NCI-H1092 (cell line): Measurements from ENCODE around the gene MPPED1.

Experiments used
- DNase-seq: peaks from one replicate; lab custom pipeline; 2025; lab: John Stamatoyannopoulos, UW

The MPPED1 gene

DNA sequence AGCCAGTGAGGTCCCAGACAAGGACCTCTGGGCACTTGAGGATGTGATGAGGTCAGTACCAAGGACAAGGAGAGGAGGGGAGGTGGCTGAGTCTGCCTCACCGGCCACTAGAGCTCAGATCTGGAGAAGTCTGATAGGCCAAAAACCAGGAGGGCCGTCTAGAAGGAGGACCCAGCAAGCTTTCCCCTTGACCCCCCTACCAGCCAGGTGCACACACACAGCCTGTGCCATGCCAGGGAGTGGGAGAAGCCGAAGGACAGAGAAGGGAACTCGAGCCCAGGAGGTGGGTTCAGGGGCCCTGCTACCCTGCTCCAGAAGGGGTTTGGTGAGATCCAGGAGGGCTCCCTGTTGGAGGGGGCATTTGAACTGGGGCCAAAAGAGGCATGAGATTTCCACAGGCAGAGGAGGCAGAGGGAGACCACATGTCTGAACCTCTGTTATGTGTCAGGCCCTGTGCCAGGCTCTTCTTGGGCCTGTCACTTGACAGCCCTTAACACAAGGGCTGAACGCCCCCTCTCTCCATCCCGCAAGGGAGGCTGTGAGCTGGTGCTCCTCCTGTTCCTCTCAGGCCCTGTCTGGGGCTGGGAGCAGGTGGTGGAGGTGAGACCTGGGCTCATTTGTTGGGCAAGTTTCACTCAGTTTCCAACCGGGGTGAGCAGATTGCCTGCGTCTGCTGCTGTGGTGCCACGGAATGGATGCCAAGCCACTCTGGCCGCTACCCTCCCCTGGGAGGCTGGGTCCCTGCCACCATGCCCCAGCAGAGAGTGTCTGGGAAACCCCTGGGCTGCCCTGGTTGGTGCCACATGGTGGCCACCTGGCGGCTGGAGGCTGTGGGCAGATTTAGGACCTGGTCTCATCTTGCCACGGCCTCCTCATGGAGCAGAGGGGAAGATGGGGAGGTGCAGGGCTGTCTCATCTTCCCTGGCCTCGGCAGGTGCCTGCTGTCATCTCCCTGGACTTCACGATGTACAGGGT, 65.2 kb downstream of the MPPED1 start:
- no peak for DNase-seq

DNA sequence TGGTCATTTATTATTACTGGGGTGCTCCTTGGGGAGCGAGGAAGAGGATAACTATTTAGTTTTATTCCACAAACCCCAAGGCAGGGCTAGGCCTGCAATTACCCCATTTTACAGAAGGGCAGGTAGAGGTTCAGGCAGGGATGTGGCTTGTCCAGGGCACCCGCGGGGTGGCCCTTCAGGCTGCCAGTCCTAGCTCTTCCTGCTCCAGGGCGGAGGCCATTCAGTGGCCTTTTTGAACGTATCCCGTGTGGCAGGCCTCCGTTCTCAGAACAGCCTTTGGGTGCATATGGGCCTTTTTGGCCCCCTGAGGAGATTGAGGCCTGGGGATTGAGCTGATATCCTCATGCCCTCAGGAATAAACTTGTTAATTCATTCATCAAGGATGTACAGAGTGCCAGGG, 66.2 kb downstream of the MPPED1 start:
- no peak for DNase-seq

DNA sequence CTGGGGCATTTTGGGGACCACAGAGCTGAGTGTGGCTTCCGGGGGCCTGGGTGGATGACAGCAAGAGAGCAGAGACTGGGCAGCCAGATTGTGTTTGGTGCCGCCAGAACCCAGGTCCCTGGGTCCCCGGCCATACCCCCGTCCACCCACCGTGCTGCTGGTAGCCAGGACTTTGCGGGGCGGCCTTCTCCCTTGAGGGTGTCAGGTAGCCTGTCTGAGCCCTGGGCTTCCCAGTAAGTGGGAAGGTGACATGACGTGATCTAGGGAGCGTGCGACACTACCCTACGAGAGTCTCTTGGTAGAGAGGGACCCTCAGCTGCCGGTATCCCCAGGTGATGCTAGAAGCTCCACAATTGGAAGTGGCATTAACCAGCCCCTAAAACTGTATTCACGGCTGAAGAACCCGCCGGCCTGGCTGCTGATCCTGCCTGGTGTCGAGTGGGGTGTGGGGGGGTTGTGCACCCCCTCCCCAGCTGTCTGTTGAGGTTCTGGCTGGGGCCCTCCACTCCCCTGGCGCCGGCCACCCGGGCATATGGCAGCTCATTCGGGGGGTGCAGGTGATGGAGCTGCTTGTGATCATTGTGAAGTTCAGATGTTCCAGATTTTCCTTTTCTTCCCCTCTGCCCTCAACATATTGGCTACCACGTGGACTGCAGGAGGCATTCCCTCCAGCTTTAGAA, 66.9 kb downstream of the MPPED1 start:
- DNase-seq = no peak

DNA sequence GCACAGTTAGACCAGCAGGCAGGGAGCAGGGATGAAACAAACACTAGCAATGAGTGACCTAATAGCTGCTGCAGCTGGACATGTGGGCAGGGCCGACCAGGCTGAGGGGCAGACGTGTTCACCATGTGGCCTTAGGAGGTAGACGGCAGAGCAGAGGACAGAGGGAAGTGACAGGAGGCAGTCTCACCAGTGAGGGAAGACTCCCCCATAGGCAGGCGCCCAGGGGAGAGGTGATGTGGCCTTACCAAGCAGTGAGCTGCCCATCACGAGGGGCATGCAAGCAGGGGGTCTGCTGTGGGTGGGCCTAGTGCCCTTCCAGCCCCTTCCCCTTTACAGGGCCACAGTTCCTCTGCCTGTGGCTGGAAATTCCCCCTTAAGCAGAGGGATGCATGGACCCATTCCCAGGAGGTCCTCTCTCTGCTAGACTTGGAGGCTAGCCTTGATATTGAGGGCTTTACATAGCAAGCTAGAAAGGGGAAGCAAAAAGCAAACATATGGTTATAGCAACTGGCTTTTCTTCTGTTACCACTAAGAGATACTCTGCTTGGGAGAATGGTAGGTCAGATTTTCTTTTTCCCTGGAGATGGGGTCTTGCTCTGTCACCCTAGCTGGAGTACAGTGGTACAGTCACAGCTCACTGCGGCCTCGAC, 67.6 kb downstream of the MPPED1 start:
- DNase-seq = no peak

DNA sequence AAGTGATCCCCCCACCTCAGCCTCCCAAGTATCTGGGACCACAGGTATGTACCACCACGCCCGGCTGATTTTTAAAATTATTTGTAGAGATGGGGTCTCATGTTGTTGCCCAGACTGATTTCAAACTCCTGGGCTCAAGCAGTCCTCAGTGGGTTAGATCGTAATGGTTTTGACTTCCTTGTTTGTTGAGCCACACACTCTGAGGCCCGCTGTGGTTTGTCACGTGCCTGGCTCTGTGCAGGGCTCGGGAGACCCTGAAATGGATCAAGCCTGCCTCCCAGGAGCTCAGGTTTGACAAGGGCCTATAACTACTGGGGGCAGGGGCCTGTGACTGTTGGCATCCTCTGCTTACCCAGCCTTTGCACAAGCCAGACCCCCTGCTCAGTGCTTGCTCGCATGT, 68.1 kb downstream of the MPPED1 start:
- DNase-seq = no peak

DNA sequence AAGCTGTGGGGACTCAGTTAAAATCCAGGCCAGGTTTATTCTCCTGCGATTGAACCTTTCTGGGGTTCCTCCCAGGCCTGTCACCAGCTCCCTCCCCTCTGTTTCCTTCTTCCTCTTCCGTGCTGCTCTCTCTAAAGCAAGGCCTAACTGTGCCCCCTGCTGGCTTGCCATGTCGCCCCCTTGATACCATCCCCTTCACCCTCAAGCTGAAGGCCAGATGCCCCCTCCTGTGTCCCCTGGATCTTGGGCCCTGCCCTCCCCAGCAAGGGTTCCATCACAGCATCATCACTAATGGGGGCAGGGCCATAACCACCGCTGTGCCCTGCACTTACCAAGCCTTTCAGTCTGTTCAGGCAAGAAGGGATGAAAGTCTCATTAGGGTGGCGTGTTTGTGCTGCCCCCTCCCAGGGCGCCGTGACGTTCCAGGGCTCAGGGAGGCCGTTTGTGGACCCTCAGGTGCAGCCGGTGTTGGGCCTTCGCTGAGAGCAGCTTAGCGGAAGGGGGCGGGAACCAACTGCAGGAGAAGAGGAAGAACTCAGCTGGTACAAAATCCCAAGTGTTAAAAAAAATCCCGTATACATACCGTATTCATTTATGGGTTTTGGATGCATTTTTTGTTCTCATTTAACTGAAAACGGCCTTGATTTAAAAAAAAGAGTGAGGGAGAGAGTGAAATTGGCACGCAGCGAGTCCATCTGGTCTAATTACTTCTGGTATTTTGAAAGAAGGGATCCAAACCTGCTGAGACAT, 69.9 kb downstream of the MPPED1 start:
- no peak for DNase-seq

DNA sequence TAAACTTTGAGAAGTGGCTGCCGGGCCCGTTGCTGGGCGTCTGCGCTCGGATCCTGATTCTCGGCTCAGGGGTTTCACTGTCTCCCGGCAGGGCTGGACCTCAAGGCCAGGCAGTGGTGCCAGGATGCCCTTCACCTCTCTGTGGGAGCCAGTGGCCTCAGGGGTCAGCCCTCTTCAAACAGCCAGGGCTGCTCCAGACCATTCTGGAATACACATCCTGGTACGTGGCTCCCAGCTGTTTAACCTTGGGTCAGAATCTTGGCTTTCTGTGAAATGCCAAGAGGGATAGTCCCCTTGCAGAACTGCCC, 70.5 kb downstream of the MPPED1 start:
- no peak for DNase-seq

DNA sequence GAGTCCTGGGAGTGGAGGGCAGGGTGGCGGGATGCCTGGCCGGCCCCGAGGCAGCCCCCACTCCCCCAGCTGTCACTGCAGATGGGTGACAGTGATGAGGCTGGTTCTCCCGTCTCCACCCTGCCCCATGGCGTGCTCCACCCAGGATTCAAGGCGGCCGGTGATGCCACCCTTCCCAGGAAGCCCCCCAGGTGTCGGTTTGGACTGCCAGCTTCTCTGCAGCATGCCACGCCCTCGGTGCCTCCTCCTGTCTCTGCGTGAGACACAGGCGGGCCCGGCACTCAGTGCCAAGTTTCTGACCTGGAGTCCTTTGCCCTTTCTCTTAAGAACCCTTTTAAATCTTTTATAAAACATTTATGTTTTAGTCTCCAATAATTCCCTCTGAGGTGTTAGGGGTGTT, 71.5 kb downstream of the MPPED1 start:
- no peak for DNase-seq

DNA sequence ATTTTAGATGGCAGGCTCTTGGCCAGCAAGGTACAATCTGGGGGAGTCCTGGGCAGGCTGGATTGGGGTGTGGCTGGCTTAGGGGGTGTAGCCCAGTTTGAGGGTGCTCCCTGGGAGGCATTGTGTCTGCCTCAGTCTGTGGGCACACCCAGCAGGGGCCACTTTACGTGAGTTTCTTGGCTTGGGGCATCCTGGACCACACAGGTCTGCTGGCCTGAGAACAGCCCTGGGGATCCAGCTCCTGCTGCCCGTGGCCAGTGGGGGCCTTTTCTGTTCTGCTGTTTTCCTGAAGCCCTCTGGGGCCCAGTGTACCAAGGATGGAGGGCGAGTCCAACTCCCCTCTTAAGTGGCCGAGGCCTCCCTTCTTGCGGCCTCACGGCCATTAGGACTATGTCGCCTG, 71.9 kb downstream of the MPPED1 start:
- no peak for DNase-seq

DNA sequence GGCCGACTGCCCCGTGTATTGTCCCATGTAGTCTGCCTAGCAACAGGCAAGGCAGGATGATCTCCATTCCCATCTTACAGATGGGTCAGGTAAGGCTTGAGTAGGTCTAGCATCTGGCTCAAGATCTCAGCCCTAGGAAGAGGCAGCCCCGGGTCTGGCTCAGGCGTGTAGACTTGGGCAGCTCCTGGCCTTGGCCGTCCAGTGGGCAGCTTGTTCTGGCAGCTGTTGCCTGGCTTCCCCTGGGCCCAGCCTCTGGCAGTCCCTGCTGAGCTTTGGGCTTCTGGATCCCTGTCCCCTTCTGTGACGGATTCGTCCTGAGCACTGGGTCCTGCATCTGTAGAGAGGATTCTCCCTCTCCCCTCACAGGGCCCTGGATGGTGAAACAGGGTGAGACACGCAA, 72.4 kb downstream of the MPPED1 start:
- no peak for DNase-seq

DNA sequence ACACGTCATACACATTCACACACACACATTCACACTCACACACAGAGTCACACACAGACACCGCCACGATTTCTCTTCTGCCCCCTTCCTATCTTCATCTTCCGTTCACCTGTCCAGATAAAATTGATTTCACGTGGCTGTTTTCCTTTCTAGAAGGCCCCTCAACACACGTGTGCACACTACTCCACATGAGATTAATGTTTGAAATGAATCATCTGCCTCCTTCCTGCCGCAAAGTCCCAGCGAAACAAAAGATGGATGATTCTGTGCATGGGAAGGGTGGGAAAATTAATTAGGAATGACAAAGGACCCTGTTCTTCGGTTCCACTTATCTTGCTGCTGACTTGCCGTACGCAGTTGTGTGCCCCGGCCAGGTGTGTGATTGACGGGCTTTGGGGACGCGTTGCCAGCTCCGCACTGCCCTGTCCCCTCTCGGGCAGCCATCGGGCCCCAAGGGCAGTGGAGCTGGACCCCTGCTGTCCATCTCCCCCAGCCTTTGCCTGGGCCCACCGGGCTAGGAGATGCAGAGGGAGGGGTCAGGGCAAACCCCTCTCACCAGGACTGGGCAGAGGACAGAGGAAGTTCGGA, 73.8 kb downstream of the MPPED1 start:
- DNase-seq = no peak

DNA sequence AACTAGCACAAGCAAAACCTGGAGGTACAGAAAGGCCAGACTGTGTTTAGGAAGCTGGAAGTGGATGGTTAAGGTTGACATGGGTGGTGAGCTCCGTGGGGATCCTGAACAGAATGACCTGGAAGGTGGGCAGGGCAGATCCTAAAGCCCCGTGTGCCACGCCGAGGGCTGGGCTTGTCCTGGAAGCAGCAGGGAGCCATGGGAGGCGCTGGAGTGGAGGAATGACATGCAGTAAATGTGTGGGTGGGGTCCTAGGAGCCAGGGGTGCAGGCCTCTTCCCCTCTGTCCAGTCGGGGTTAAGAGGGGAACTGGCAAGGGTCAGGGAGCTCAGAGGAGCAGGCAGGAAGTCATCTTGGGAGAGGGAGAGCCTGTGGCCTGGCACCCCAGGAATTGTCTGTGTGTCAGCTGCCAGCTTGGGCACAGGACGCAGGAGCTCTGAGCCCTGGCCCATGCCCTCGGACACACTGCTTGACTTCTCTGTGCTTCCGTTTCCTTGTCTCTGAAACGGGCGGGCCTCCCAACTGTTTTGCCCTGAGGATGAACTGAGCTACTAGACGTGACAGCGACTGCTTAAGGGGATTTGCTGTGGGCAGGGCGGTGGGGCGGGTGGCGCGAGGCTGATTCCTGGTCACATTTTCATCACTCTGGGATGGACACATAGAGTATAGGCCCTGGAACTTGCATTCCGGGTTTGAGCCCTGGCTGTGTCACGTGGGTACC, 75.7 kb downstream of the MPPED1 start:
- no peak for DNase-seq

DNA sequence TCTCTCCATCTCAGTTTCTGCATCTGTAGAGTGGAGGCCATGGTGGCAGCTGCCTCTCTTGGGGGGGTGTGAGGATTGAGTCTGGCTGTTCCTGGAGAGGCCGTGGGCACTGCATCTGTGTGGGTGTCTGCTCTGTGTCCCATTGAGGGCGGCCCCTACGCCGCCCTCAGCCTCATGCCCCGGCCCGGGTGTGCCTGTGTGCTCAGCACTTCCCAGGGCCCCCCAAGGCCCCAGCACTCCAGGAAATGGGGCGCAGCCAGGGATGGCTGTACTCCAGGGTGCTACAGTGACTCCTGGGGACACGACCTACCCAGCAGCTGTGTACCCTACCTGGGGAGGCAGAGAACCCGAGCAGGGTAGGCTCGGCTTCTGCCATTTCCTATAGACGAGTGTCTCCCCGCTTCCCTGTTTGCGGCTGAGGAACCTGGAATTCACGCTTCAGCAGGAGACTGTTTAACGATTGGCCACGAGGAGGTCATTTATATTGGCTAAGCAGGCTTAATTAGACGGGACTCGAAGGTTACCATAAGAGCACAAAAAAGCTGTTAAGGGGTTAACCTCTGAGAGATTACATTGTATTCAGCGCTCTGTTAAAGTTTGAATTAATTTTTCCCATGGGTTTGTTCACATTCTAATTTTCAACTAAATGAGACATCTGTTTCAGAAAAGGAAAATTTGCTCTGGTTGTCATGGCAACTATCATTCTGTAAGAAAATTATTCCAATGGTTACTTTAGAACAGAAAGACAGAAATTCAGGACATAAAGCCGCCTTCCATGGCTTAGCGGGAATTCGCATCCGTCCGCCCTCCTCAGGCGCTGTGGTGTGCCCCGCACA, 76.4 kb downstream of the MPPED1 start:
- no peak for DNase-seq

DNA sequence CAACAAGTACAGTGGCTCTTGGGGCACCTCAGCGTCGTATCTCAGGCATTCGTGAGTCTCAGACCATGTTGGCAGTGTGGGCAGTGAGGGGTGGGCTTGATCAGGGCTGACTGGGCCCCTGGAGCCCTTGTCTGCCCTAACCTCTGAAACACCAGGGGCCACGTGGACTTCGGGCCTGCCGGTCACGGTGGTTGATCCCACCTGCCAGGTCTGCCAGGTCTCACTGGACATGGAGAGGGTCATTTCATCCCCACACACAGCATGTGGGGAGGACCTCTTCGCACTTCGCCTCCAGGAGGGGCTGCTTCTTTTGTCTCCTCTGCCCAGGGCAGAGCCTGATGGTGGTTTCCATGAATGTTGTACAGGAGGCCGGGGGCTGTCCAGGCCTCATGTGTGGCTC, 77.1 kb downstream of the MPPED1 start:
- no peak for DNase-seq

DNA sequence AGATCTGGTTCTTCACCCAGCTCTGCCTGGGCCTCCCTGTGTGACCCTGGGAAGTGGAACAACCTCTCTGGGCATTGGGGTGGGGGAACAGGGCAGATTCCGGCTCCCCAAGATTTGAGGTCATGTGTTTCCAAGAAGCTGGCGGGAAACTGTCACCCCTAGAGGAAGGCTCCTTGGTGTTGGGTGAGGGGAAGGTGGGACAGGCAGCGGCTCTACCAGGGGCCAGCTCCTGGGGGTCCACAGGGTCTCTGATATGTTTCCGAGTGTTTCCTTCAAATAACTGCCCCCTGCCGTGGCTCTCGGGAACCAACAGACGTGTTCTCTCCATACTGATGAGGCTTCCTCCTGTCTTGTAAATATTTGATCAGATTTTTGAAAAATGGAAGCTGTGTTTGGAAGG, 78.5 kb downstream of the MPPED1 start:
- DNase-seq = no peak

DNA sequence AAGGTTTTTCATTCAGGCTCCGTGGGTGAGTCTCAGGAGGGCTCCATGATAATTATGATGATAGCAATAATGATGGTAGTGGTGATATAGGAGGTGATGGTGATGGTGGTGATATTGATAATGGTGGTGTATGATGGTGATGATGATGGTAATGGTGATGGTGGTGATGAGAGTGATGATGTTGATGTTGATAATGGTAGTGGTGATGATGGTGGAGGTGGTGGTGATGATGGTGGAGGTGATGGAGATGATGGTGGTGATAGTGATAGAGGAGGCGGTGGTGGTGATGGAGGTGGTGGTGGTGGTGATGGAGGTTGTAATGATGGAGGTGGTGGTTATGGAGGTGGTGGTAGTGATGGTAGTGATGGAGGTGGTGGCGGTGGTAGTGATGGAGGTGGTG, 79.4 kb downstream of the MPPED1 start:
- DNase-seq = no peak

DNA sequence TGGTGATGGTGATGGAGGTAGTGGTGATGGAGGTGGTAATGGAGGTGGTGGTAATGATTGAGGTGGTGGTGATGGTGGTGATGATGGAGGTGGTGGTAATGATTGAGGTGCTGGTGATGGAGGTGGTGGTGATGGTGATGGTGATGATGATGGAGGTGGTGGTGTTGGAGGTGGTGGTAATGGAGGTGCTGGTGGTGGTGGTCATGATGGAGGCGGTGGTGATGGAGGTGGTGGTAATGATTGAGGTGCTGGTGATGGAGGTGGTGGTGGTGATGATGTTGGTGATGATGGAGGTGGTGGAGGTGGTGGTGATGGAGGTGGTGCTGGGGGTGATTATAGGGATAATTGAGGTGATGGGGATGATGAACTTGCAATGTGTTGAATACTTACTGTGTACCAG, 79.9 kb downstream of the MPPED1 start:
- DNase-seq = no peak

DNA sequence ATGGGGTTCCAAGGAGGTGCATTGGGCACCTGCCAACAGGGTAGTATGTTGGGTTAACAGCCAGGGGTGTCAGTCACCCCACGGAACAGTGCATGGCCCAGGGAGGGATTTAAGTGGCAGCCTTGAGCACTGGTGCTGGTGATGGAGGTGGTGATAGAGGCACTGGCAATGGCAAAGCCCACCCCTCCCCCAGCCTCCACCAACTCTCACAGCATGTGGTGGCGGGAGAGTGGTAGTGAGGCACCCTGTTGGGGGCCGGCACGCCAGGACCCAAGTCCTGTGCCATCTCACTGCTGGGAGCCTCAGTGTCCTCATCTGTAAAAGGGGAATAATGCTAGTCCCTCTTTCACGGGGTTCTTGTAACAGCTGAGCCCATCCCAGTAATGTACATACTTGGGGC, 81.5 kb downstream of the MPPED1 start:
- DNase-seq = no peak

DNA sequence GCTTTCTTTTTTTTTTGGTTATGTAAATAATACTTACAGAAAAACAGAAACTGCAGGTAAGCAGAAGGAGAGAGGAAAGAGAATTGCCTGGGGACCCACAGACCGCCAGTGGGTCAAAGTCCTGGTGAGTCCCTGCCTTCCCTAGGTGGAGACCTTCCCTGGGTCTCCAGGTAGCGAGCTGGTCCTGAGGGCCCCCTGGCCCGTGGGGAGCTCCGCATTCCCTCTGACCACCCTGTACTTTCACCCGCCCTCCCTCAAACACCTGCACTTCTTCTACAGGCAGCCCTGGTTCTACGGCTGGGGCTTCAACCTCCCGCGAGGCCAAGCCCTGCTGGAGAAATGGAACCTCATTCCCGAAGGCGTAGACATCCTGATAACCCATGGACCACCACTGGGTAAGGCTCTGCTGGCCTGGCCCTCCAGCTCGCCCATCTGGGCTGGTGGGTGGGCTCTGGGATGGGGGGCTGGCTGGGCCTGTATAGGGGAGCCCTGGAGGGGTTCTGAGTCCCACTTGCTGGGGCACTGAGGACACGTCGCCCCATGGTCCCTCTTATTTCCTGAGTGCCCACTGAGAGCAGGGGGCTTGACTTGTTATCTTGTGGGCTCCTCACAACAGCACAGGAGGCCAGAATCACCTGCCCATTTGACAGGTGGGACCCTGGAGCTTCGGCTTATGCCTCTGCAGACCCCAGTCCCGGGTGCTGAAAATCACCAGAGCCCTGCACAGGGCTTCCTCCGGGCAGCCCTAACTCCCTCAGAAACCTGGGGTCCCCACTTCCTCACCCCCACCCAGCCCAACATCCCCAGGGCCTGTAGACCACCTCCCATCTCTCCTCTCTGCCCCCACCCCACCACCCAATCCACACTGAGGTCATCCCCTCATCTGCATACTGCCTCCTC, 86.4 kb downstream of the MPPED1 start:
- no peak for DNase-seq
